HG03558 (cell line): ENCODE measurements around the gene MACF1.

ENCODE experiments used
- ATAC-seq: cut with Tn5 transposase; IDR thresholded peaks from one replicate; pipeline ENCODE4 v1.9.1; 2021; ENCODE audit warnings: moderate number of reproducible peaks; ENCODE audit not compliant: unreplicated experiment; ENCODE audit errors: extremely low read depth

MACF1 gene

GRCh38 chr1:39255222-39255621, 50.7 kb downstream of the MACF1 start:
- no peak for ATAC-seq

GRCh38 chr1:39258146-39258924, 53.8 kb downstream of the MACF1 start:
- no peak for ATAC-seq

- no peak for ATAC-seq
These were observed 54.4 kb downstream of the MACF1 start for GRCh38 chr1:39258925-39259244.

GRCh38 chr1:39261712-39262221, 57.3 kb downstream of the MACF1 start:
- no peak for ATAC-seq

DNA sequence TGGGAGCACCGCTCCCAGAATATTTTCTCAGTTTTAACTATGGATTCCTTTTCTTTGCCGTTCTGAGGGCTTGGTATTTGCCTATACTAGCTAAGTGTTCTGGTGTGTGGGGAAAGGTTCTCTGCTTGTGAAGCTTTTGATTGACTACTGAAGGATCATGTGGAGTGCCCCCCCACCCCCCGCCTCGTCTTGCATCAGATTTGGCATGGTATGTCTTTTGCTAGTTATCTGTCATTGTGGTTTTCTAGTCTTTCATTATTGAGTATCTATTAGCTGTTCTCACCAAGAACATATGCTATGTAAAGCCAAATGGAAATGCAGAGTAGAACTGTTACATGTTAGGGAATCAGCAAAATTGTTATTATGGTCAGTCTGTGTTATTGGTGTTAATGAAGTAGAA, 58.3 kb downstream of the MACF1 start:
- ATAC-seq, result no peak

- no peak for ATAC-seq
These were observed 61.8 kb downstream of the MACF1 start for GRCh38 chr1:39266269-39266668.

DNA sequence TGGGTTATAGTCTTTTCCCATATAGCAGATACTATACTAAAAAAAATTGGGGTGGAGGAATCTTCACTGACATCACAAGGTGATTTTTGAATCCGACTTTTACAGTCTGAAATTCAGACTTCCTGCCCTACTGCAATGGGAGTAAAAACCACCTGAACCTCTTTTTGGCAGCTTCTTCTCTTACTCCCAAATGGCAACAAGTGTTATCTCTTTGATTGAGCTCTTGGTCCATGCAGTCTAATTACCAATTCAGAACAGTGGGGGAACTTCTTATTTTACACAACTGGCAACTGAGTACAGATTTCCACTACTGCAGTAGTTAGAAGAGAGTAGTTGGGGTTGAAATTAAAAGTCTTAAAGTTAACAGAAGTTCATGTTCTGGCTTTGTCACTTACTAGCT, 62.3 kb downstream of the MACF1 start:
- no peak for ATAC-seq

DNA sequence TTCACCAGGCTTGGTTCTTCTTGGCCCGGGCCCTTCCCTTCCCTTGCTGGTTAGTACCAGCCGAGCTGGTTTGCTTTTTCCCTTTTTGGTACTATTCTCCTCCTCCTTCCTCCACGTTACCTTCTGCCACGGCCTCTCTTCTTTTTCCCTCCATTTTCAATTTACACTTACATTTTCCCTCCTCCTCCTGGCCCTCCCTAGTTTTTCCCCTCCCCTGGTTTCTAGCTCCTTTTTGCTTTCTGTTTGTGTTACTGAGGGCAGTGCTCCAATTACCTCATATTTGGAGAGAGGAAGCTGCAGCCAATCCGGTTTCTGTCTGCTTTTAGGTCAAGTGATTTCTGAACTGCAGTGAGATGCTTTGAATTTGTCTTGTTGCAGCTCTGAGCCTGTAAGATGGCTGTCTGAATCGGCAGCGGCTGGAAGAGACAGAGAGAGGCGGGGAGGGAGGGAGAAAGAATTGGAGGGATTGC, 63.7 kb downstream of the MACF1 start:
- ATAC-seq, result no peak

GRCh38 chr1:39268906-39269305, 64.4 kb downstream of the MACF1 start:
- ATAC-seq, result no peak

DNA sequence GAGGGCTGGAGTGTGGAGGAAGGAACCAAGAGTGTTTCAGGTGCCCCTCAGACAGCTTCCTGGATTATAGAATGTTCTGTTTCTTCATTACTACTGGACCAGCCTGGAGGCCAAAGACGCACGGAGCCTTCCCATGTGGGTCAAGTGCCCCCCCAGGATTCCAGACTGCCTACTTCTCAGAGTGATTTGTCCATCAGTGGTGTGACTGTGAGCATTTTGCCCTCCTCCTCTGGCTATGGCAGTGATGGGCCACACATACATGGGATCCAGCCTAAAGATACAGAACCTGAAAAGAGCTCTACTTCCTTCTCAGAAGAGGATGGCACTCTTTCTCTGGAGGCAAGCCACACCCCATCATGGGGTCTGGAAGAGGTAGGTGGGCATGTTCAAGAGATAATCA, 64.9 kb downstream of the MACF1 start:
- ATAC-seq, result no peak

DNA sequence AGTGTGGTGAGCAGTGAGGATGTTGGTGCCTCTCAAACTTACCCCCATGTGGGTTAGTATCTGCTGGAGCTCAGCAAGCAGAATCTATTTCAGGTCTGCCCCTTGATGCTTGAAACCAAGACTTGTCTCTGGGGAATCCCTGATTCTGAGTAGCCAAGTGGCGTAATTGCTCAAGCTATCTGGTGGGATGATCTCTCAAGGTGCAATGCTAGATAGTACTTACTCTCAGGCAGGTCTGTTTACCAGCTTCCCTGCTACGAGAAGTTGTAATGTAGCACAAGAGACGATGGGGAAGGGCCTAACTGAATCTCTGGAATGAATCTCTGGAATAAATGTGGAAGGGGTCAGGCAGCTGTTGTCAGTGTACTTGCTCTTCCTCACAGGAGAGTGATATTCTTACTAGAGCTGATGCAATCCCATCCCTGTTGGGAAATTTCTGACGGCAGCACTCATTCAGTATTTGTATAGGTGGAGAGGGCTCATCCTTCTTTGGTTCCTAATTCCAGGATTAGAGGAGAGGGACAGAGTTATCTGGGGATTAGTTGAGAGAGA, 65.4 kb downstream of the MACF1 start:
- ATAC-seq, result no peak

DNA sequence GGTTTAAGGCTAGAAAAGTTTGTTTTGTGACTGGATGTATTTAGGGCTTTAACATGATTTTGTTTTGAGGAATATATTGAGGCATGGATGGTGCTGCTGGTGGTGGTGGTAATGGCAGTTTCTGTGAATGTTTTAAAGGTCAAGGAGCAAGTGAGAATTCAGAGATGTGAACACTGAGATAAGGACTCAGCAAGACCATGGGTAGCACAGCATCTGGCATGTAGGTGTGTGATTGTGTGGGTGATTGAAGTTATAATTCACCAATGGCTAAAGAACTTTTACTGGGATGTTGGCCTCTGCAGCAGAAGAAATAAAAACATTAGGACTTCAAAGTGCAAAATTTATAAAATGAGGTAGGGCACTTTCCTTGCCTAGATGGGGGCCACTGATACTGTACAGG, 65.9 kb downstream of the MACF1 start:
- no peak for ATAC-seq

GRCh38 chr1:39272027-39272797, 67.7 kb downstream of the MACF1 start:
- ATAC-seq, result no peak

DNA sequence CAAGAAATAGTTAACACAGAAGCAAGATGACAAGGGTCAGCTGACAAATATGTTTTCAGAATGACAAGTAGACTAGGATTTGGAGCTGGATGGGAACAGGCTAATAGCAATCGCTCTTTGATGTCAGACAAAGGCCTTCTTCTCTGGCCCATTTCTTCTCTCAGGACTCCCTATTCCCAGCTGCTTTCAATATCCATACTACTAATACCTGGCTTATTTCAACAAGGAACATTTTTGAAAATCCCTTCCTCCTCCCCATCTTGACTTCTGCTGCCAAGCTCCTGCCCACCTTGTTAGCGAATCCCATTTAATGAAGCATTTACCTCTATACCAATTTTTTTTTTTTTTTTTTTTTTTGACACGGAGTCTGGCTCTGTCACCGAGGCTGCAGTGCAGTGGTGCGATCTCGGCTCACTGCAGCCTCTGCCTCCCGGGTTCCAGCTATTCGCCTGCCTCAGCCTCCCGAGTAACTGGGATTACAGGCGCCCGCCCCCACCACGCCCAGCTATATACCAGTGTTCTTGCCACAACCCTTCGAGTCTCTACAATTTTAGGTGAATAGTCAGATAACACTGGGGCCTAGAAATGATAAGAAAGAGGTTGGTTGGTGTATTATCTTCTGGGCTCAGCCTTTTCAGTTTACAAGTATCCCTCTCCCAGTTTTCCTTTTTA, 68.4 kb downstream of the MACF1 start:
- ATAC-seq, result no peak

DNA sequence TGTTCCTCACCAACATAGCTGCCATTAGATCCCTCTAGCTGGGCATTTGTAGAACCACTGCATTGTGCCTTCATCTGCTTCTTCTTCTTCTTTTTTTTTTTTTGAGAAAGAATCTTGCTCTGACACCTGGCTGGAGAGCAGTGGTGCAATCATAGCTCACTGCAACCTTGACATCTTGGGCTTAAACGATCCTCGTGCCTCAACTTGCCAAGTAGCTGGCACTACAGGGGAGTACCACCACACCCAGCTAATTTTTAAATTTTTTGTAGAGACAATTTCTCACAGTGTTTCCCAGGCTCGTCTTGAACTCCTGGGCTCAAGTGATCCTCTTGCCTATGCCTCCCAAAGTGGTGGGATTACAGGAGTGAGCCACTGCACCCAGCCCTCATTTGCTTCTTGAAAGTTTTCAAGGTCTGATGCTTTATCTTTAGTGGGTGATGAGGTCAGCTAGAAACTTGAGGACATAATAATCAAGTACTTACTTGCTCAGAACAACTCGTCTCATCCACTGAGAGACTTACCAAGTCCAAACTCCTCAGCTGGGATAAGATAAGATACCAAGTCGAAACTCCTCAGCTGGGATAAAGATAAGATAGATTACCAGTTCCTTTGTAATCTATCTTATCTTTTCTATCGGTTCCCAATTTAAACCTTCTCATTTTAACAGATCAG, 71.5 kb downstream of the MACF1 start:
- no peak for ATAC-seq

DNA sequence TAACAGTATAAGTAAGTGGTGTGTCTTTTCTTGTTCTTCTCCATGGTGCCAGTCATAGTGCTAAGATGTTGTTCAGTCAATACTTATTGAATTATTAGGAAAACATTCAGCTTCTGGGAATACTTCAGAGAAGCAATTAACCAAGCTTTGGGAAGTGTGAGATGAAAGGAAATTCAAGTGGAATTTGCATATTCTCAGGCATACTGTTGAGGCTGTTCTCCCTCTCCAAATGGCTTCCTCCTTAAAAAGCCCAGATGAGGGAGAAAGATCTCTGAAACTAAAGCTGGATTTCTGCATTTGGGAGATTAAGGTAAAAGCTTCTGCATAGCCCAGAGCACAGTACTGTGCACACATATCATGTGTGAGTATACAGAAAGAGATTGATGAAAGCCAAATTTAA, 73.4 kb downstream of the MACF1 start:
- no peak for ATAC-seq

DNA sequence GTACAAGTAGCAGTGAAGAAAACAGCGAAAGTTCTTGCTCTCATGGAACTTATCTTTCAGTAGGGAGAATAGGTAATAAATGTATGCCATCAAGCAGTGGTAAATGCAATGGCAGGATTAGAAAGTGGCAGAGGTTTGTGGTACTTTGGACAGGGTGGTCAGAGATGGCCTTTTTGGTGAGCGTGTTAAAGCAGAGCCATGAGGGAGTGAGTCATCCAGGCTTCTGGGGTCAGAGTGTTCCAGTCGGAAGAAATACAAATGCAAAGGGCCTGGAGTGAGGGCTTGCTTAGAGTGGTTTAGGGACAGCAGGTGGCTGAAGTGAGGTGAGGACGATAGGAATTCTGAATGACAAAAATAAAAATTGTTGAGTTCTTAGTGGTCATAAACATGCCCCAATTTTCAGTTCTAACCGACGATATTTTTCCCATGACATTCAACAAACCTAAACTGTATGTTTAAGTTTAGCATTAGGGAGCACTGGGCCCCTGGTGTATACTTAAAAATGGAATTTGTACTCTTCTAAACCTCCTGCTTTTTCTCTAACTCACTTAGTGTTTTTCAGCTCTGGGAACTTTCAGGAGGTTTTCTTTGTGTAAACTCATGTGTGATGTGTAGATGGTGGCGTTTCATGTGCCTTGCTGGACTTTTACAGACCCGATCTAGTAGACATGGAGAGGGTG, 78.2 kb downstream of the MACF1 start:
- no peak for ATAC-seq

GRCh38 chr1:39283858-39284257, 79.4 kb downstream of the MACF1 start:
- no peak for ATAC-seq

DNA sequence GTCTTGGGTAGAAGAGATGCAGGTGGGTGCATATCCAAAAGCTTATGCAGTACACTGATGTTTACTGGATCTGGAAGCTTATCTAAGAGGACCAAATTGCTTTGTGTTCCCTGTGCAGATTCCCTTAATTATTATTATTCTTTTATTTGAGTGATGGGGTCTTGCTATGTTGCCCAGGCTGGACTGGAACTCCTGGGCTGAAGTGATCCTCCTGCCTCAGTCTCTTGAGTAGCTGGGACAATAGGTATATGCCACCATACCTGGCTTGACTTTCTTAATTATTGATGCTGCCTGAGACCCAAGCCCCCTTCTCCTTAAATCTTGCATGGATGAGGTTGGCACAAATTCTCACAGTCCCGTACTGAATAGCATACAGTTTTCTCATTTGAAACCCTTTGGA, 83.0 kb downstream of the MACF1 start:
- ATAC-seq, result no peak
